Measurements from ENCODE around the gene CPEB3. TPM values are rescaled to one million over a fixed set of nuclear protein-coding genes. Genes with fewer than 3 reads are reported as not detected.

Gene CPEB3
- total RNA-seq = 0.77 and 0.85 TPM in 2 replicates

DNA sequence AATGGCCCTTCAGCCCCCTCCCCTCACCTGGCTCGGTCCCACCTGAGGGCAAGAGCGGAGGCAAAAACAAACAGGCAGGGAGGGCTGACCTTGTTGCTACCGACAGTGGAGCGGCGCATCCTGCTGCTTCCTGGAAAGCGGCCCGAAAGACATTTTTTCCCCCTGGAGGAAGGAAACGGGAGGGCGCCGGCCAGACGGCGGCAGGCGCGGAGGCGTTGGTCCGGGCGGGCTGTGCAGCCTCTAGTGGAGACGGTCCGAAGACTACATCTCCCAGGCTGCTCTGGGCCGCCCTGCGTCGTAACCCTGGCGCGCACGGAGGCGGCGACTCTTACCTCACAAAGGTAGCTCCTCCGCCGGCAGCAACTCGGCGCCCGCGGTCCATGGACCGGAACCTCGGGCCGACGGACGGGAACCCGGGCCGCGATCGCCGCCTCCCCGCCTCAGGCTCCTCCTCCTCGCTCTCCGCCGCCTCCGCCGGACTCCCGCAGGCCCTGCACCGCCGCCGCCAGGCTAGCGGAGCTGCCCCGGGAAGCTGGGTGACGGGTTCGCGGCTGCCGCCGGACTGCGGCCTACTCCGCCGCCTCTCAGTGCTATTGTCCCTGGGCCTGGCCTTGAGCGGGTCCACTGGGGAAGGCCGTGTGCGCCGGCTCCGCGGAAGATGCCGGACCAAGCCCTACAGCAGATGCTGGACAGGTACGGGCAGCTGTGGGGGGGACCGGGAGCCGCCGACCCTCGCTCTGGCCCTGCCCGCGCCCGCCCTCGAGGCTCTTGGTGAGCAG, at the start of gene CPEB3, which contains the start of gene MARCHF5:
CPEB3 (minus strand) TSS at position 242 of the 779 bp plus-strand sequence. CDS start 50,728 bp downstream, outside the sequence.
MARCHF5 (plus strand) TSS at position 331 of the 779 bp plus-strand sequence; CDS start at position 659, 328 bp downstream.

Other genes starting within 250 kb of the CPEB3 start
- gene MARCHF5, start 89 bp upstream of the CPEB3 start, total RNA-seq = 17.2 and 18.6 TPM in 2 replicates